ENCODE data around the gene GAL3ST2.
"Not testable (repeated sequence)": the region's sequence is repeated elsewhere in the genome, so short reads cannot be mapped to it uniquely, and the experiment has no call there.

The GAL3ST2 gene

GRCh38 chr2:241809383-241810306 is 33.0 kb downstream of the GAL3ST2 start:
- no peak for DNase-seq (ENCODE audit: low read depth)

GRCh38 chr2:241810307-241811200 is 33.9 kb downstream of the GAL3ST2 start:
- DNase-seq (ENCODE audit: low read depth): no peak

GRCh38 chr2:241811201-241811951 is 34.8 kb downstream of the GAL3ST2 start:
- DNase-seq (ENCODE audit: low read depth): no peak

- no peak for DNase-seq (ENCODE audit: low read depth)
These were observed 35.5 kb downstream of the GAL3ST2 start for GRCh38 chr2:241811952-241812729.

- DNase-seq (ENCODE audit: low read depth): no peak
These were observed 36.4 kb downstream of the GAL3ST2 start for GRCh38 chr2:241812730-241813643.

- DNase-seq (ENCODE audit: low read depth): no peak
These were observed 37.2 kb downstream of the GAL3ST2 start for GRCh38 chr2:241813644-241814392.

- no peak for DNase-seq (ENCODE audit: low read depth)
These were observed 37.7 kb downstream of the GAL3ST2 start for GRCh38 chr2:241814393-241814642.

- no peak for DNase-seq (ENCODE audit: low read depth)
These were observed 38.2 kb downstream of the GAL3ST2 start for GRCh38 chr2:241814643-241815476.

GRCh38 chr2:241815477-241816430 is 39.1 kb downstream of the GAL3ST2 start:
- DNase-seq (ENCODE audit: low read depth): no peak

- no peak for DNase-seq (ENCODE audit: low read depth)
These were observed 40.0 kb downstream of the GAL3ST2 start for GRCh38 chr2:241816431-241817121.

- DNase-seq (ENCODE audit: low read depth): no peak
These were observed 40.7 kb downstream of the GAL3ST2 start for GRCh38 chr2:241817126-241817820.

GRCh38 chr2:241817821-241818215 is 41.2 kb downstream of the GAL3ST2 start:
- not testable (repeated sequence) for DNase-seq (ENCODE audit: low read depth)

- DNase-seq (ENCODE audit: low read depth): no peak
These were observed 41.8 kb downstream of the GAL3ST2 start for GRCh38 chr2:241818229-241818942.

- no peak for DNase-seq (ENCODE audit: low read depth)
These were observed 42.3 kb downstream of the GAL3ST2 start for GRCh38 chr2:241818943-241819270.

GRCh38 chr2:241819947-241820624 is 43.5 kb downstream of the GAL3ST2 start:
- not testable (repeated sequence) for DNase-seq (ENCODE audit: low read depth)

Data from activated T-helper 1 cell treated with Interleukin-2 at 50 U/mL for 16 hours (primary cell).